Neuronal stem cell (in vitro differentiated cells): ENCODE results near the gene ST6GALNAC6.

Experiments used
- DNase-seq: peaks from one replicate; pipeline ENCODE4 v3.0.0-alpha.2; 2013; ENCODE audit warnings: low spot score
- H2AFZ ChIP-seq: one replicate; pipeline ENCODE4 v1.6.1; 2013; ENCODE audit warnings: mild to moderate bottlenecking, low read length, inconsistent platforms
- H2AK5ac ChIP-seq: 2 replicates; pipeline ENCODE4 v1.6.1; 2013; ENCODE audit warnings: low read depth, mild to moderate bottlenecking, inconsistent platforms, low read length, moderate library complexity, mixed read lengths
- H2BK120ac ChIP-seq: 2 replicates; pipeline ENCODE4 v1.6.1; 2013; ENCODE audit warnings: low read depth, mild to moderate bottlenecking, inconsistent platforms, low read length, moderate library complexity, mixed read lengths
- H2BK12ac ChIP-seq: one replicate; pipeline ENCODE4 v1.6.1; 2013; ENCODE audit warnings: low read length, inconsistent platforms
- H2BK15ac ChIP-seq: 2 replicates; pipeline ENCODE4 v1.6.1; 2013; ENCODE audit warnings: mild to moderate bottlenecking, low read length, inconsistent platforms, mixed read lengths
- H2BK5ac ChIP-seq: one replicate; pipeline ENCODE4 v1.6.1; 2013; ENCODE audit warnings: inconsistent platforms, mild to moderate bottlenecking, low read length, moderate library complexity
- H3K14ac ChIP-seq: one replicate; pipeline ENCODE4 v1.6.1; 2013; ENCODE audit warnings: low read length, inconsistent platforms
- H3K18ac ChIP-seq: 2 replicates; pipeline ENCODE4 v1.6.1; 2013; ENCODE audit warnings: low read length, inconsistent platforms
- H3K23ac ChIP-seq: 2 replicates; pipeline ENCODE4 v1.6.1; 2013; ENCODE audit warnings: low read depth, mild to moderate bottlenecking, mixed read lengths, low read length, inconsistent platforms; ENCODE audit not compliant: poor library complexity
- H3K27ac ChIP-seq: replicated peaks from 3 replicates; pipeline ENCODE4 v1.5.1; 2013; ENCODE audit warnings: low read length, inconsistent platforms
- H3K27me3 ChIP-seq, 3 experiments: 2 replicates each; pipeline ENCODE4 v1.6.1; 2013; ENCODE audit warnings: low read length in 3 of 3, mild to moderate bottlenecking in 2 of 3, inconsistent platforms in 1 of 3, low read depth in 1 of 3, mixed read lengths in 1 of 3, moderate library complexity in 1 of 3; ENCODE audit not compliant: control insufficient read depth in 3 of 3, insufficient read depth in 3 of 3
- H3K36me3 ChIP-seq, 2 donors: replicated peaks in 1 of 2; 2 replicates each; pipeline ENCODE4 v1.6.1; 2013; ENCODE audit warnings: low read length in 2 of 2; ENCODE audit not compliant: control insufficient read depth in 2 of 2, insufficient read depth in 2 of 2
- H3K4ac ChIP-seq: 2 replicates; pipeline ENCODE4 v1.6.1; 2013; ENCODE audit warnings: inconsistent platforms, mild to moderate bottlenecking, low read length, moderate library complexity
- H3K4me1 ChIP-seq, 2 donors: 1 replicate in 1 of 2; 2 replicates in 1 of 2; pipeline ENCODE4 v1.6.1; 2013; ENCODE audit warnings: low read length in 2 of 2, low read depth in 1 of 2; ENCODE audit not compliant: control insufficient read depth in 2 of 2, insufficient read depth in 1 of 2
- H3K4me2 ChIP-seq: one replicate; pipeline ENCODE4 v1.6.1; 2013; ENCODE audit warnings: mild to moderate bottlenecking, low read length, inconsistent platforms; ENCODE audit not compliant: insufficient read depth, poor library complexity, severe bottlenecking
- H3K4me3 ChIP-seq, 2 donors: 2 replicates each; pipeline ENCODE4 v1.5.1; 2013; ENCODE audit warnings: low read length in 2 of 2, mild to moderate bottlenecking in 2 of 2, inconsistent platforms in 1 of 2, moderate library complexity in 1 of 2
- H3K79me1 ChIP-seq: one replicate; pipeline ENCODE4 v1.6.1; 2013; ENCODE audit warnings: low read depth, mild to moderate bottlenecking, inconsistent platforms, low read length, moderate library complexity
- H3K9ac ChIP-seq: one replicate; pipeline ENCODE4 v1.6.1; 2013; ENCODE audit warnings: mild to moderate bottlenecking, low read depth, low read length, inconsistent platforms; ENCODE audit not compliant: poor library complexity
- H3K9me3 ChIP-seq, 2 donors: replicated peaks in 1 of 2; 2 replicates each; pipeline versions ENCODE3 to v1.6.1; 2013; ENCODE audit warnings: low read length in 2 of 2, mild to moderate bottlenecking in 2 of 2, inconsistent platforms in 1 of 2, low read depth in 1 of 2, mixed read lengths in 1 of 2, moderate library complexity in 1 of 2; ENCODE audit not compliant: control insufficient read depth in 2 of 2, insufficient read depth in 1 of 2
- H4K8ac ChIP-seq: one replicate; pipeline ENCODE4 v1.6.1; 2013; ENCODE audit warnings: low read depth, mild to moderate bottlenecking, inconsistent platforms, low read length, moderate library complexity
- H4K91ac ChIP-seq: one replicate; pipeline ENCODE4 v1.6.1; 2013; ENCODE audit warnings: low read length, low read depth, mild to moderate bottlenecking, inconsistent platforms; ENCODE audit not compliant: poor library complexity
- WGBS, 2 donors: extraction: QIAGEN DNeasy Blood & Tissue Kit; methylation state at CpG; one replicate each; pipeline ENCODE4 v1.1.7; 2013; ENCODE audit warnings: missing lambda C conversion rate in 2 of 2, mixed read lengths in 1 of 2; ENCODE audit not compliant: insufficient read length in 2 of 2, insufficient replicate concordance in 1 of 2; ENCODE audit errors: extremely low coverage in 2 of 2; 5-methylcytosine and 5-hydroxymethylcytosine counted together

ST6GALNAC6 gene

DNA sequence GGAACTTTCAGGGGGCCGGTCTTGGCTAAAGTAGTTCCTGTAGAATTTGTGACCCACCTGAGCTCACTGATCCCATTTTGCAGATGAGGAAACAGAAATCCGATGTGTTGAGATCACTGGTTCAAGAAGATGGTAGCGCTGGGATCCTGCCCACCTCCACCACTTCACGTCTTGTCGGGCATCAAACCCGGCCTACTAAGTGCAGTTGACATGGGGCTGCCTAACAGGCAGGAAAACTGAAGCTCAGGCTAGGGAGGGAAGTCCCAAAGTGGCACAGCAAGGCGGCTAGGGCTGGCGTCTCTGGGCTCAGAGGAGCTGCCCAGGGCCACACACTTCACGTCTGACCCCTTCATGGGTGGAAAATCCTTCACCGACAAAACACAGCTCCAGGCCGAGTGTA is 44.4 kb downstream of the ST6GALNAC6 start:
- Histone ChIP-seq H2AK5ac (no peak overlapping the region), H3K9ac (no peak overlapping the region), H4K91ac (no peak overlapping the region), H3K36me3 (no peaks in the 10 kb centered on the region), H2BK15ac (no peak overlapping the region), H2BK5ac (no peak overlapping the region), H3K14ac (no peak overlapping the region), H3K4me1 (peaks cover 0 to 3% of the 10 kb centered on the region in 2 donors), H3K27ac (no peak overlapping the region), H3K23ac (no peak overlapping the region), H3K9me3 (no peaks in the 10 kb centered on the region), H2BK12ac (no peak overlapping the region), H3K79me1 (peaks cover 1% of the 10 kb centered on the region), H2BK120ac (no peak overlapping the region), H4K8ac (no peak overlapping the region), H3K4me2 (no peak overlapping the region), H3K18ac (no peak overlapping the region), H3K4me3 (no peak overlapping the region), H3K4ac (no peak overlapping the region), H3K27me3 (no peaks in the 10 kb centered on the region), H2AFZ (no peak overlapping the region)
- no CpG with 5 or more reads among the region's 11 CpGs for WGBS, 2 donors
- no peak for DNase-seq

DNA sequence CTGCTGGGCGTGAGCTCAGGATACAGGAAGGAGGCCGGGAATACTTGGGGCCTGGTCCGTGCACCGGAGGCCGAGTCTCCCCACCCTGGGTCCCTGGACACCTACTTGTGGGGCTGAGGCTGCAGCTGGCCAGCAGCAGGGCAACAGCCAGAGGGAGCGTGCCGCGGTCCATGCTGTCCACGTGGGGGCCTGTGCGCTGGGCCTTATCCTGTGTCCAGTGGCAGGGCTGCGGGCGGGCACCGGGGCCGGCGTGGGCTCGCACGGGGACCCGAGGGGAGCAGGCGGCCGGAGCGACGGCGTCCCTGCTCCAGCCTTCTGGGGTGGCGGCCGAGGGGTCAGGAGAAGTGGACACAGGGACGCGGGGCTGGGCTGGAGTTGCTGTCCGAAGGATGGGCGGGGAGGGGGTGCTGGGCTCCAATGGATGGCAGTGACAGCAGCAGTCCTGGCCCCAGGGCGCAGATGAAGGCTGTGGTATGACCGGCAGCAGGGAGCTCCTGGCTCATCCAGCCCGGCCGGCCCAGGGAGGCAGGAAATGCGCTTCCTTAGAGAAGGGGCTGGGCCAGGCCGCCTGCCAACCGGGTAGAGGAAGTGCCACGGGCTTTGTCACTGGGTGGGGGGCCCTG is 45.1 kb downstream of the ST6GALNAC6 start, which contains the start of gene ENG:
TSS of gene ENG (minus strand) at position 475 of the 623 bp plus-strand sequence. CDS start at position 172, 303 bp downstream.
- H3K9me3 ChIP-seq: peaks cover 0 to 6% of the 10 kb centered on the region in 2 donors
- peaks cover 1% of the 10 kb centered on the region for H3K79me1 ChIP-seq
- no peaks in the 10 kb centered on the region for H3K27me3 ChIP-seq
- no peak within 1 kb of the TSS for H4K91ac ChIP-seq
- peak within 1 kb of the TSS; percentile 76 for H2AK5ac ChIP-seq
- no peak within 1 kb of the TSS for H4K8ac ChIP-seq
- H3K4me1 ChIP-seq: peaks cover 0 to 3% of the 10 kb centered on the region in 2 donors
- WGBS, 2 donors: no CpG with 5 or more reads among the region's 37 CpGs
- peak within 1 kb of the TSS; percentile 85 for H3K18ac ChIP-seq
- H3K27ac ChIP-seq: no peak within 1 kb of the TSS
- peak within 1 kb of the TSS; percentile 41 for H2BK12ac ChIP-seq
- no peak within 1 kb of the TSS for H3K9ac ChIP-seq
- H2BK5ac ChIP-seq: no peak within 1 kb of the TSS
- no peaks in the 10 kb centered on the region for H3K36me3 ChIP-seq
- H3K4me2 ChIP-seq: no peak within 1 kb of the TSS
- no peak within 1 kb of the TSS for H3K4ac ChIP-seq
- H3K23ac ChIP-seq: peak within 1 kb of the TSS; percentile 77
- H2BK15ac ChIP-seq: peak within 1 kb of the TSS; percentile 9
- no peak within 1 kb of the TSS for H3K4me3 ChIP-seq
- no peak within 1 kb of the TSS for H3K14ac ChIP-seq
- no peak within 1 kb of the TSS for H2BK120ac ChIP-seq
- peak within 1 kb of the TSS; percentile 75 for H2AFZ ChIP-seq
- no peak for DNase-seq

DNA sequence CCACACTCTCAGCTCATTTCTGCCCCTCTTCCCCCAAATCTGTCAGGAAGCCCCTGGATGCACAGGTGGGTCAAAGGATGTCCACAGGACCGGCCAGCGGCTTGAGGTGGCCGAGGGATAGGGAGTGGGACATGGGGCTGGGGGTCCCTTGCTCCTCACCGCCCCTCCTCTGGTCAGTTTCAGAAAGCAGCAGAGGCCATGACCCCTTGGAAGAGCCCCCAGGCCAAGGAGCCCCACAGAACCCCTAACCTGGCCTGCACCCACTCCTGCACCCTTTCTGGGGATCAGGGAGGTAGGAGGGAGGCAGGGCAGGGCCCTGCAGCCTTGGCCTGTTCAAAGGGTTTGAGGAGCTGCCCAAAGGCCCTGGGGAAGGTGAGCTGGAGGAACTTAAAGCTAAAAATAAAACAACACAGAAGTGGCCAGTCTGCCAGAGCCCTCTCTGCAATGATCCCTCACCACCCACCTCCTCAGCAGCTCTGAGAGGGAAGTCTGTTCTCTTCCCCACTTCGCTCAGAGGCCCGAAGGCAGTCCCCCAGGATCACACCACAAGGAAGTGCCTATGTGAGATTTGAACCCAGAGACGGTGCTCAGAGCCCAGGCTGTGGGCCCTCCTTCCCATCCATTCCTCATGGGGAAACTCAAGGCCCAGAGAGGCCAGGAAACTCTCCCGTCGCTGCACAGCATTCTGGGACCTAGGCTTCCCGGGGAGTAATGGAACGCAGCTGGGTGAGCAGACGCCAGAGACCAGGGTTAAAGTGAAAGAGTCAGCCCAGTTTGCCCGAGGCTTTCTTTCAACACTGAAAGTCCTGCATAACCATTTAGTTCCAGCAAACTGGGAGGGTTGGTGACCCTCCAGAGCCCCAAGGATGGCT is 45.9 kb downstream of the ST6GALNAC6 start:
- Histone ChIP-seq H3K14ac (no peak overlapping the region), H2BK5ac (no peak overlapping the region), H3K18ac (no peak overlapping the region), H3K23ac (no peak overlapping the region), H3K27ac (no peak overlapping the region), H2AFZ (peak overlapping the region; percentile 75), H3K36me3 (no peaks in the 10 kb centered on the region), H3K4me3 (no peak overlapping the region), H3K79me1 (peaks cover 1% of the 10 kb centered on the region), H3K9me3 (peaks cover 0 to 10% of the 10 kb centered on the region in 2 donors), H4K91ac (no peak overlapping the region), H2BK12ac (peak overlapping the region; percentile 41), H3K27me3 (no peaks in the 10 kb centered on the region), H2BK15ac (no peak overlapping the region), H2BK120ac (no peak overlapping the region), H2AK5ac (peak overlapping the region; percentile 76), H3K4ac (no peak overlapping the region), H3K9ac (no peak overlapping the region), H3K4me2 (no peak overlapping the region), H4K8ac (no peak overlapping the region), H3K4me1 (peaks cover 0 to 3% of the 10 kb centered on the region in 2 donors)
- no peak for DNase-seq
- no CpG with 5 or more reads among the region's 13 CpGs for WGBS, 2 donors

DNA sequence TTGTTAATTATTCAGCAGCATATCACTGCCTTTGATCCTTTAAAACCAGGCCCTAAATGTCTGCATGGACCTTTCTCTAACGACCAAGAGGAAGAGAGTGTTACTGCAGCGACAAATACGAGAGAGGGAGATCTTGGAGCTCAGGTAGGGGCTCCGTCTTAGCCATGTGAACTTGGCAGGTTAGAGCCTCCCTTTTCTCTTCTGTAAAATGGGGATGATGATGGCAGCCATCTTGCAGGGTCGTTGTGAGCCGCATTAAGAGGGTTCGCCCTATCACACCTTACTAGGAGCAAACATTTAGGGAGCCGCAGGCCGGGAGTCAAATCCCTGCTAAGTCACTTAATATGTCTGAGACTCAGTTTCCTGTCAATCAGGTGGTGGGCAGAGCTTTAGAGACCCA is 46.6 kb downstream of the ST6GALNAC6 start:
- DNase-seq: no peak
- H3K18ac ChIP-seq: no peak overlapping the region
- no peak overlapping the region for H2BK5ac ChIP-seq
- no peaks in the 10 kb centered on the region for H3K27me3 ChIP-seq
- H2AK5ac ChIP-seq: no peak overlapping the region
- H4K91ac ChIP-seq: no peak overlapping the region
- H3K27ac ChIP-seq: no peak overlapping the region
- H3K14ac ChIP-seq: no peak overlapping the region
- H2BK12ac ChIP-seq: no peak overlapping the region
- no peak overlapping the region for H3K9ac ChIP-seq
- H3K4me3 ChIP-seq: no peak overlapping the region
- H3K4me2 ChIP-seq: no peak overlapping the region
- no peak overlapping the region for H2BK120ac ChIP-seq
- H3K9me3 ChIP-seq: peaks cover 0 to 10% of the 10 kb centered on the region in 2 donors
- H2AFZ ChIP-seq: no peak overlapping the region
- no peak overlapping the region for H3K4ac ChIP-seq
- no peak overlapping the region for H3K23ac ChIP-seq
- no peak overlapping the region for H2BK15ac ChIP-seq
- WGBS, 2 donors: no CpG with 5 or more reads among the region's 9 CpGs
- H4K8ac ChIP-seq: no peak overlapping the region
- H3K36me3 ChIP-seq: no peaks in the 10 kb centered on the region
- H3K4me1 ChIP-seq: peaks cover 0 to 3% of the 10 kb centered on the region in 2 donors
- peaks cover 1% of the 10 kb centered on the region for H3K79me1 ChIP-seq
